Smooth muscle cell of the pulmonary artery (primary cell): Measurements from ENCODE around the gene GSDME. TPM values are rescaled to one million over a fixed set of nuclear protein-coding genes. Genes with fewer than 3 reads are reported as not detected.

ENCODE experiments used
- total RNA-seq: library from RNA; depleted of rRNA; stranded (reverse); fragments of >200 nt; gene quantifications from 2 replicates; pipeline ENCODE4 v1.2.3, GENCODE V29; 2014

GSDME gene
- 39.7 and 77.8 TPM in 2 replicates for total RNA-seq

DNA sequence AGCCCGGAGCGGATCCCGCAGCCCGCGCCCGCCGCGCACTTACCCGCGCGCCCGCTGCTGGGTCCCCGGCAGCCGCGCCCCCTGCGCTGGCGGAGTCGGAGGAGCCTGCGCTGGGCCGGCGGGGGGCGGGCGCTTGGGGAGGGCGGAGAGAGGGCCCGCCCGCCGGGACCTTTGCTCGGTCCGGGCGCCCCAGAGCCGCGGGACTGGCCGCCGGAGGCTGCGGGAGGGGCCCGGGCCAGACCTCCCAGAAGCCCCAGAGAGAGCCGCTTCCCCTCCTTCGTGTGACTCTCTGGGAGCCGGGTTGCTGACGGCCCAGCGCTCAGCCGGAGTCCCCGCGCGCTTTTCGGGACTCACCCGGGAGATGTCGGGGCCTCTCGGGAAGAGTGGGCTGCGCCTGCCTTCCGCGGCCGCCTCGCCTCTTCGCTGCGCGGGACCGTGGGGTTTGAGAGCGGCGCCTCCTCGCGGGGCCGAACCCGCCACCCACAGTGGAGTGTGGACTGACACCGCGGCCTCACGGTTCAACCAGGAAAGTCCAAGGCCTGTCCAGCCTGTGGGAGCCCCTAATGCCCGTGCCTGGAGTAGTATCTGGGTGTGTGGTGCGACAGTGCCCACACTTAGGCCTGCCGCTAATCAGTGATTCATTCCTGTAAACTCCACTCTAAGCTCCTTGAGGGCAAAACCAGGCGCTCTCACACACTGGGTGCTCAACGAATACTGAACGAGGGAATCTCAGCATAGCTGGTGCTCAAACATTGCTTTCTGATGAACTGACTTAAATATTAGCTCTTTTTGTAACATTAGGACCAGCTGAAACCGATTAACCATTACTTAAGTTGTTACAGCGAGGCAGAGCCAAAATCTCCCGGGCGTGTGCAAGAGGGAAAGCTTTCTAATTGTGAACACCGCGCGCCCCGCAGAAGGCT, at the start of gene GSDME:
Gene GSDME, minus strand, starts transcription at position 112 of the 923 bp plus-strand sequence. CDS start 7,690 bp downstream, outside the sequence.

Other genes with a start within 250 kb of the GSDME start
- 22.5 and 24.4 TPM in 2 replicates for gene PALS2, start 184.0 kb downstream of the GSDME start, total RNA-seq
- gene OSBPL3, start 222.7 kb upstream of the GSDME start, total RNA-seq = 8.0 and 15.4 TPM in 2 replicates